Breast epithelium (tissue), 3 donors: ENCODE data around the gene MICALL2.

Source experiments
- CTCF ChIP-seq, 3 donors: fragments of 450-650 bp; IDR thresholded peaks; one replicate each; pipeline ENCODE4 v1.5.1; 2016 to 2017; ENCODE audit warnings: antibody characterized with exemption in 3 of 3, mild to moderate bottlenecking in 3 of 3, moderate library complexity in 3 of 3
- POLR2A ChIP-seq: fragments of 450-650 bp; IDR thresholded peaks from one replicate; pipeline ENCODE4 v1.6.1; 2016; ENCODE audit warnings: antibody characterized with exemption, mild to moderate bottlenecking, moderate library complexity

- TF ChIP-seq CTCF (IDR thresholded peaks at IDR 0.05) = no peak
- TF ChIP-seq POLR2A = no peak
Measured at GRCh38 chr7:1485156-1485555, 25.9 kb upstream of the MICALL2 start.
